ENCODE measurements around the gene ATXN7L2.

GRCh38 chr1:109487261-109487660, 3.6 kb downstream of the ATXN7L2 start:
- TF ChIP-seq POLR2A (IDR thresholded peaks at IDR 0.05; ENCODE audit: low read length), result no peak
- no peak for TF ChIP-seq GATA1 (IDR thresholded peaks at IDR 0.05; ENCODE audit: low read depth, low read length)
